Testis (tissue), 3 donors: ENCODE results near the gene MED12L. TPM values are rescaled to one million over a fixed set of nuclear protein-coding genes. Genes with fewer than 3 reads are reported as not detected.
A peak's percentile ranks its signal among the peaks of the same experiment; 100 is the strongest.

ENCODE experiments used
- DNase-seq: peaks from one replicate; pipeline ENCODE4 v3.0.0-alpha.2; 2019
- H3K27ac ChIP-seq, 2 donors: fragments of 200-600 bp; sonication (generic); one replicate each; pipeline ENCODE4 v1.5.1; 2019
- H3K27me3 ChIP-seq: fragments of 200-600 bp; sonication (generic); one replicate; pipeline ENCODE4 v1.5.1; 2019
- H3K36me3 ChIP-seq: fragments of 200-600 bp; sonication (generic); one replicate; pipeline ENCODE4 v1.5.1; 2017; ENCODE audit warnings: low read depth; ENCODE audit errors: missing control alignments
- H3K4me1 ChIP-seq: fragments of 200-600 bp; sonication (generic); one replicate; pipeline ENCODE4 v1.5.1; 2019
- H3K4me3 ChIP-seq, 2 donors: fragments of 200-600 bp; sonication (generic); one replicate each; pipeline ENCODE4 v1.5.1; 2017 to 2019
- H3K9me3 ChIP-seq: fragments of 200-600 bp; sonication (generic); one replicate; pipeline ENCODE4 v1.5.1; 2017
- CTCF ChIP-seq, 3 experiments: fragments of 450-650 bp in 2 of 3; fragments of 200-600 bp in 1 of 3; sonication (generic) in 1 of 3; IDR thresholded peaks; one replicate each; pipeline ENCODE4 v1.5.1; 2016 to 2019; ENCODE audit warnings: antibody characterized with exemption in 3 of 3, mild to moderate bottlenecking in 2 of 3, moderate library complexity in 1 of 3
- POLR2A ChIP-seq: fragments of 450-650 bp; IDR thresholded peaks from one replicate; pipeline ENCODE4 v1.6.1; 2017; ENCODE audit warnings: antibody characterized with exemption, mild to moderate bottlenecking, moderate library complexity
- WGBS, 2 donors: methylation state at CpG; one replicate each; pipeline ENCODE4 v1.1.5; 2018; 5-methylcytosine and 5-hydroxymethylcytosine counted together
- intact Hi-C: fragments of 100-400 bp; cut with DNase I; formaldehyde crosslinking; loops from one replicate; pipeline ENCODE4 v1.15.1; 2023; ENCODE audit warnings: low total_unique reads
- polyA plus RNA-seq: library from polyadenylated mRNA; stranded (reverse); fragments of 350-450 nt; fragmentation: Illumina TruSeq; extraction: RNeasy Lipid Tissue Mini Kit (QIAGEN cat#74804); gene quantifications from one replicate; pipeline ENCODE4 v1.2.3, GENCODE V29; 2014; ENCODE audit warnings: low read depth, low replicate concordance; ENCODE audit not compliant: insufficient read depth
- total RNA-seq, 2 donors: library from RNA; depleted of rRNA; stranded (reverse); fragments of >200 nt; gene quantifications; one replicate each; pipeline ENCODE4 v1.2.3, GENCODE V29; 2016

Gene MED12L
- total and polyA plus RNA-seq, 3 donors from 2014 or later = 10.3 to 18.5 (median 10.4) TPM

- TF ChIP-seq CTCF (IDR thresholded peaks at IDR 0.05) (no peak), POLR2A (no peak)
- no peak for DNase-seq
- Histone ChIP-seq H3K36me3 (no peaks in the 10 kb centered on the region), H3K27me3 (no peaks in the 10 kb centered on the region), H3K4me3 (no peak overlapping the region), H3K4me1 (no peaks in the 10 kb centered on the region), H3K9me3 (no peaks in the 10 kb centered on the region), H3K27ac (no peak overlapping the region)
- WGBS, 2 donors = 86 to 90% methylated on average over 4 of the region's 4 CpGs
- intact Hi-C loops = no loop called here
These were observed 58.6 kb downstream of the MED12L start for GRCh38 chr3:151144016-151144415.

GRCh38 chr3:151144760-151145159 lies 59.3 kb downstream of the MED12L start:
- H3K9me3 ChIP-seq = no peaks in the 10 kb centered on the region
- DNase-seq = no peak
- 96 to 99% methylated on average over 5 of the region's 5 CpGs for WGBS, 2 donors
- no peaks in the 10 kb centered on the region for H3K36me3 ChIP-seq
- intact Hi-C loops = no loop called here
- H3K27ac ChIP-seq = no peak overlapping the region
- TF ChIP-seq POLR2A (no peak), CTCF (IDR thresholded peaks at IDR 0.05) (no peak)
- H3K27me3 ChIP-seq = no peaks in the 10 kb centered on the region
- no peak overlapping the region for H3K4me3 ChIP-seq
- H3K4me1 ChIP-seq = no peaks in the 10 kb centered on the region

- no peaks in the 10 kb centered on the region for H3K27me3 ChIP-seq
- no peaks in the 10 kb centered on the region for H3K4me1 ChIP-seq
- no peak overlapping the region for H3K27ac ChIP-seq
- intact Hi-C loops = no loop called here
- no peak for TF ChIP-seq CTCF (IDR thresholded peaks at IDR 0.05)
- no peak for TF ChIP-seq POLR2A
- DNase-seq = no peak
- 56 to 66% methylated on average over 6 of the region's 6 CpGs for WGBS, 2 donors
- no peaks in the 10 kb centered on the region for H3K36me3 ChIP-seq
- H3K4me3 ChIP-seq = no peak overlapping the region
- no peaks in the 10 kb centered on the region for H3K9me3 ChIP-seq
These were observed 60.2 kb downstream of the MED12L start for GRCh38 chr3:151145713-151146070.

- no peak overlapping the region for H3K4me3 ChIP-seq
These were observed 60.7 kb downstream of the MED12L start for GRCh38 chr3:151146071-151146730.

More at GRCh38 chr3:151146071-151146730, 60.7 kb downstream of the MED12L start:
- Histone ChIP-seq H3K4me1 (no peaks in the 10 kb centered on the region), H3K9me3 (no peaks in the 10 kb centered on the region), H3K36me3 (no peaks in the 10 kb centered on the region), H3K27ac (no peak overlapping the region), H3K27me3 (no peaks in the 10 kb centered on the region)
- DNase-seq = peak; percentile 76
- TF ChIP-seq CTCF (IDR thresholded peaks at IDR 0.05) (peak; percentile 65 to 81 (median 67)), POLR2A (no peak)
- intact Hi-C loops = no loop called here
- WGBS, 2 donors = 31 to 35% methylated on average over 9 of the region's 9 CpGs
